ENCODE measurements around the gene PEX26. TPM values are rescaled to one million over a fixed set of nuclear protein-coding genes. Genes with fewer than 3 reads are reported as not detected.
"Not testable (repeated sequence)": the region's sequence is repeated elsewhere in the genome, so short reads cannot be mapped to it uniquely, and the experiment has no call there.

The PEX26 gene
- total and polyA plus RNA-seq, 4 donors, result 3.5 to 21.0 (median 16.9) TPM

GRCh38 chr22:18032455-18033101 is 45.2 kb upstream of the PEX26 start:
- TF ChIP-seq FOXA1 (IDR thresholded peaks at IDR 0.05) (no peak), RXRA (IDR thresholded peaks at IDR 0.05) (no peak), MAX (IDR thresholded peaks at IDR 0.05) (no peak)
- Histone ChIP-seq H3K4me3 (ENCODE audit: low read depth in 1 of 3, low read length in 3 of 3) (no peak overlapping the region), H3K27ac (ENCODE audit: low read depth in 1 of 2, low read length in 2 of 2) (no peak overlapping the region), H3K4me1 (ENCODE audit: control insufficient read depth in 4 of 4, insufficient read depth in 4 of 4, low read length in 3 of 4) (no peaks in the 10 kb centered on the region), H3K27me3 (ENCODE audit: control insufficient read depth in 4 of 4, insufficient read depth in 4 of 4, low read length in 3 of 4) (no peaks in the 10 kb centered on the region), H3K9ac (ENCODE audit: low read depth in 1 of 2, low read length in 2 of 2) (no peak overlapping the region), H3K36me3 (ENCODE audit: control insufficient read depth in 4 of 4, insufficient read depth in 3 of 4, low read depth in 1 of 4, low read length in 3 of 4) (no peaks in the 10 kb centered on the region), H3K9me3 (ENCODE audit: control insufficient read depth in 4 of 4, low read length in 3 of 4) (no peaks in the 10 kb centered on the region)
- no peak for DNase-seq (ENCODE audit: low spot score)
- 89% methylated on average over 6 of the region's 6 CpGs for WGBS

- 88% methylated on average over 6 of the region's 6 CpGs for WGBS
Measured at GRCh38 chr22:18033204-18033998, 44.4 kb upstream of the PEX26 start.

GRCh38 chr22:18034076-18034475 is 43.7 kb upstream of the PEX26 start:
- H3K9me3 ChIP-seq (ENCODE audit: control insufficient read depth in 4 of 4, low read length in 3 of 4), result no peaks in the 10 kb centered on the region
- no peaks in the 10 kb centered on the region for H3K4me1 ChIP-seq (ENCODE audit: control insufficient read depth in 4 of 4, insufficient read depth in 4 of 4, low read length in 3 of 4)
- H3K4me3 ChIP-seq (ENCODE audit: low read depth in 1 of 3, low read length in 3 of 3), result no peak overlapping the region
- H3K9ac ChIP-seq (ENCODE audit: low read depth in 1 of 2, low read length in 2 of 2), result no peak overlapping the region
- H3K27ac ChIP-seq (ENCODE audit: low read depth in 1 of 2, low read length in 2 of 2), result no peak overlapping the region
- WGBS, result 91% methylated on average over 3 of the region's 3 CpGs
- no peak for TF ChIP-seq RXRA (IDR thresholded peaks at IDR 0.05)
- no peak for TF ChIP-seq EGR1 (IDR thresholded peaks at IDR 0.05; ENCODE audit: low read depth in 2 of 2)
- TF ChIP-seq JUND (IDR thresholded peaks at IDR 0.05), result no peak
- no peak for DNase-seq (ENCODE audit: low spot score)
- H3K27me3 ChIP-seq (ENCODE audit: control insufficient read depth in 4 of 4, insufficient read depth in 4 of 4, low read length in 3 of 4), result no peaks in the 10 kb centered on the region
- H3K36me3 ChIP-seq (ENCODE audit: control insufficient read depth in 4 of 4, insufficient read depth in 3 of 4, low read depth in 1 of 4, low read length in 3 of 4), result no peaks in the 10 kb centered on the region

More at GRCh38 chr22:18033204-18033998, 44.4 kb upstream of the PEX26 start:
- DNase-seq (ENCODE audit: low spot score), result no peak
- Histone ChIP-seq H3K27ac (ENCODE audit: low read depth in 1 of 2, low read length in 2 of 2) (no peak overlapping the region), H3K9me3 (ENCODE audit: control insufficient read depth in 4 of 4, low read length in 3 of 4) (no peaks in the 10 kb centered on the region), H3K36me3 (ENCODE audit: control insufficient read depth in 4 of 4, insufficient read depth in 3 of 4, low read depth in 1 of 4, low read length in 3 of 4) (no peaks in the 10 kb centered on the region), H3K4me3 (ENCODE audit: low read depth in 1 of 3, low read length in 3 of 3) (no peak overlapping the region), H3K4me1 (ENCODE audit: control insufficient read depth in 4 of 4, insufficient read depth in 4 of 4, low read length in 3 of 4) (no peaks in the 10 kb centered on the region), H3K9ac (ENCODE audit: low read depth in 1 of 2, low read length in 2 of 2) (no peak overlapping the region), H3K27me3 (ENCODE audit: control insufficient read depth in 4 of 4, insufficient read depth in 4 of 4, low read length in 3 of 4) (no peaks in the 10 kb centered on the region)
- TF ChIP-seq RXRA (IDR thresholded peaks at IDR 0.05), result no peak
- TF ChIP-seq NR2F2 (IDR thresholded peaks at IDR 0.05), result peak; percentile 26

- Histone ChIP-seq H3K4me1 (ENCODE audit: control insufficient read depth in 4 of 4, insufficient read depth in 4 of 4, low read length in 3 of 4) (no peaks in the 10 kb centered on the region), H3K9ac (ENCODE audit: low read depth in 1 of 2, low read length in 2 of 2) (no peak overlapping the region), H3K9me3 (ENCODE audit: control insufficient read depth in 4 of 4, low read length in 3 of 4) (no peaks in the 10 kb centered on the region), H3K36me3 (ENCODE audit: control insufficient read depth in 4 of 4, insufficient read depth in 3 of 4, low read depth in 1 of 4, low read length in 3 of 4) (no peaks in the 10 kb centered on the region), H3K27me3 (ENCODE audit: control insufficient read depth in 4 of 4, insufficient read depth in 4 of 4, low read length in 3 of 4) (no peaks in the 10 kb centered on the region), H3K27ac (ENCODE audit: low read depth in 1 of 2, low read length in 2 of 2) (no peak overlapping the region), H3K4me3 (ENCODE audit: low read depth in 1 of 3, low read length in 3 of 3) (no peak overlapping the region)
- no peak for TF ChIP-seq NR2F2 (IDR thresholded peaks at IDR 0.05)
- no peak for TF ChIP-seq TAF1 (conservative IDR thresholded peaks at IDR 0.05)
- peak in 1 of 2 donors; percentile 22 for TF ChIP-seq RAD21 (IDR thresholded peaks at IDR 0.05)
- peak; percentile 19 for TF ChIP-seq SP1 (IDR thresholded peaks at IDR 0.05)
- TF ChIP-seq GABPA (IDR thresholded peaks at IDR 0.05 in 1 of 2, conservative IDR thresholded peaks at IDR 0.05 in 1 of 2), result no peak
- TF ChIP-seq ATF3 (IDR thresholded peaks at IDR 0.05), result peak; percentile 91
- TF ChIP-seq HNF4A (conservative IDR thresholded peaks at IDR 0.05), result peak in 1 of 2 donors; percentile 33
- TF ChIP-seq JUND (IDR thresholded peaks at IDR 0.05), result no peak
- TF ChIP-seq RXRA (IDR thresholded peaks at IDR 0.05), result peak in 1 of 2 donors; percentile 42
- TF ChIP-seq EGR1 (IDR thresholded peaks at IDR 0.05; ENCODE audit: low read depth in 2 of 2), result no peak
- DNase-seq (ENCODE audit: low spot score), result peak; percentile 65
- 38% methylated on average over 9 of the region's 9 CpGs for WGBS
Measured at GRCh38 chr22:18035751-18036150, 42.0 kb upstream of the PEX26 start.

GRCh38 chr22:18040898-18041297 is 36.9 kb upstream of the PEX26 start:
- not testable (repeated sequence) for DNase-seq (ENCODE audit: low spot score); H3K27me3 ChIP-seq (ENCODE audit: control insufficient read depth in 4 of 4, insufficient read depth in 4 of 4, low read length in 3 of 4); H3K9ac ChIP-seq (ENCODE audit: low read depth in 1 of 2, low read length in 2 of 2); H3K27ac ChIP-seq (ENCODE audit: low read depth in 1 of 2, low read length in 2 of 2); H3K9me3 ChIP-seq (ENCODE audit: control insufficient read depth in 4 of 4, low read length in 3 of 4); H3K36me3 ChIP-seq (ENCODE audit: control insufficient read depth in 4 of 4, insufficient read depth in 3 of 4, low read depth in 1 of 4, low read length in 3 of 4); H3K4me3 ChIP-seq (ENCODE audit: low read depth in 1 of 3, low read length in 3 of 3)
- WGBS, result 40% methylated on average over 6 of the region's 6 CpGs
- peaks cover 6 to 31% (median 25%) of the 10 kb centered on the region in 4 donors for H3K4me1 ChIP-seq (ENCODE audit: control insufficient read depth in 4 of 4, insufficient read depth in 4 of 4, low read length in 3 of 4)

Measured in liver (tissue), 9 donors.